Measurements from ENCODE around the gene EFNB3. TPM values are rescaled to one million over a fixed set of nuclear protein-coding genes. Genes with fewer than 3 reads are reported as not detected.

The EFNB3 gene
- total RNA-seq, 1 donor from 2014 or later: 28.2 TPM

- H3K36me3 Mint-ChIP-seq: peaks cover 3% of the 10 kb centered on the region
- peaks cover 25% of the 10 kb centered on the region for H3K4me1 Mint-ChIP-seq
- peak overlapping the region; percentile 100 for H3K27ac Mint-ChIP-seq
- TF ChIP-seq CTCF (IDR thresholded peaks at IDR 0.05; ENCODE audit: unreplicated experiment): no peak
- H3K4me3 Mint-ChIP-seq: peak overlapping the region; percentile 98
- H3K27me3 Mint-ChIP-seq (ENCODE audit: low read depth): no peaks in the 10 kb centered on the region
- H3K9me3 Mint-ChIP-seq: no peaks in the 10 kb centered on the region
- peak; percentile 81 to 87 for DNase-seq (ENCODE audit: low spot score in 2 of 2, unreplicated experiment in 2 of 2)
Measured at GRCh38 chr17:7685533-7686221, 19.3 kb upstream of the EFNB3 start.

- no peak for TF ChIP-seq CTCF (IDR thresholded peaks at IDR 0.05; ENCODE audit: unreplicated experiment)
- peaks cover 5% of the 10 kb centered on the region for H3K36me3 Mint-ChIP-seq
- H3K27ac Mint-ChIP-seq: peak overlapping the region; percentile 100
- H3K27me3 Mint-ChIP-seq (ENCODE audit: low read depth): no peaks in the 10 kb centered on the region
- peak overlapping the region; percentile 98 for H3K4me3 Mint-ChIP-seq
- DNase-seq (ENCODE audit: low spot score in 2 of 2, unreplicated experiment in 2 of 2): peak; percentile 52 to 77
- no peaks in the 10 kb centered on the region for H3K9me3 Mint-ChIP-seq
- peaks cover 25% of the 10 kb centered on the region for H3K4me1 Mint-ChIP-seq
Measured at GRCh38 chr17:7686222-7687071, 18.6 kb upstream of the EFNB3 start.

GRCh38 chr17:7687072-7687907 lies 17.7 kb upstream of the EFNB3 start, which contains the start of gene TP53:
Gene TP53, minus strand, starts transcription at chr17:7687490. Its CDS starts 10,896 bp downstream, at chr17:7676594.
- peak; percentile 78 to 83 for DNase-seq (ENCODE audit: low spot score in 2 of 2, unreplicated experiment in 2 of 2)
- Mint-ChIP-seq H3K27ac (peak within 1 kb of the TSS; percentile 100), H3K4me3 (peak within 1 kb of the TSS; percentile 98), H3K36me3 (peaks cover 5% of the 10 kb centered on the region), H3K4me1 (peaks cover 25% of the 10 kb centered on the region), H3K27me3 (ENCODE audit: low read depth) (no peaks in the 10 kb centered on the region), H3K9me3 (no peaks in the 10 kb centered on the region)
- TF ChIP-seq CTCF (IDR thresholded peaks at IDR 0.05; ENCODE audit: unreplicated experiment): no peak

GRCh38 chr17:7687908-7688807 lies 16.8 kb upstream of the EFNB3 start, which contains the start of gene WRAP53:
Gene WRAP53, plus strand, starts transcription at chr17:7688477. Its CDS starts 172 bp downstream, at chr17:7688649.
- Mint-ChIP-seq H3K9me3 (no peaks in the 10 kb centered on the region), H3K4me1 (peaks cover 25% of the 10 kb centered on the region), H3K27ac (peak within 1 kb of the TSS; percentile 100), H3K27me3 (ENCODE audit: low read depth) (no peaks in the 10 kb centered on the region), H3K4me3 (peak within 1 kb of the TSS; percentile 98), H3K36me3 (peaks cover 8% of the 10 kb centered on the region)
- TF ChIP-seq CTCF (IDR thresholded peaks at IDR 0.05; ENCODE audit: unreplicated experiment): peak; percentile 98
- peak; percentile 89 to 98 for DNase-seq (ENCODE audit: low spot score in 2 of 2, unreplicated experiment in 2 of 2)

Measured in mesothelial cell of epicardium (in vitro differentiated cells).